NT2/D1 (cell line): Measurements from ENCODE around the gene ALDOB.
A peak's percentile ranks its signal among the peaks of the same experiment; 100 is the strongest.

Experiments
- DNase-seq: peaks from one replicate; pipeline ENCODE4 v3.0.0-alpha.2; 2011; ENCODE audit warnings: low read depth, low spot score
- H3K27me3 ChIP-seq: 2 replicates; pipeline ENCODE4 v1.6.0; 2011; ENCODE audit warnings: mild to moderate bottlenecking; ENCODE audit not compliant: insufficient read length, insufficient read depth
- H3K36me3 ChIP-seq: 2 replicates; pipeline ENCODE4 v1.6.1; 2011; ENCODE audit warnings: mild to moderate bottlenecking, low read length, mixed read lengths; ENCODE audit not compliant: insufficient read depth, insufficient read length
- H3K4me1 ChIP-seq: 2 replicates; pipeline ENCODE4 v1.5.1; 2011; ENCODE audit not compliant: insufficient read depth, insufficient read length
- H3K4me3 ChIP-seq: 2 replicates; pipeline ENCODE4 v1.5.1; 2011; ENCODE audit warnings: low read depth; ENCODE audit not compliant: insufficient read length
- H3K9ac ChIP-seq: 2 replicates; pipeline ENCODE4 v1.6.0; 2011; ENCODE audit warnings: low read depth; ENCODE audit not compliant: insufficient read length
- H3K9me3 ChIP-seq: 2 replicates; pipeline ENCODE4 v1.5.1; 2011; ENCODE audit warnings: mild to moderate bottlenecking, low read length; ENCODE audit not compliant: insufficient read depth
- SUZ12 ChIP-seq: IDR thresholded peaks from 2 replicates; pipeline ENCODE4 v1.6.1; 2011; ENCODE audit not compliant: insufficient read length, insufficient read depth; ENCODE audit errors: extremely low read depth
- YY1 ChIP-seq: IDR thresholded peaks from 2 replicates; pipeline ENCODE4 v1.6.1; 2011; ENCODE audit not compliant: insufficient read length, insufficient read depth
- ZNF274 ChIP-seq: IDR thresholded peaks from 2 replicates; pipeline ENCODE4 v1.6.1; 2011; ENCODE audit warnings: mild to moderate bottlenecking, low read depth, low read length

ALDOB gene

GRCh38 chr9:101409079-101409477, 26.5 kb downstream of the ALDOB start:
- no peaks in the 10 kb centered on the region for H3K27me3 ChIP-seq
- peaks cover 61% of the 10 kb centered on the region for H3K36me3 ChIP-seq
- TF ChIP-seq YY1 (no peak), SUZ12 (no peak), ZNF274 (peak; percentile 3; the same call in 1 of the 2 replicates)
- peaks cover 70% of the 10 kb centered on the region for H3K9me3 ChIP-seq
- no peak overlapping the region for H3K9ac ChIP-seq
- DNase-seq = no peak
- H3K4me3 ChIP-seq = no peak overlapping the region
- H3K4me1 ChIP-seq = no peaks in the 10 kb centered on the region

- H3K9ac ChIP-seq = no peak overlapping the region
- DNase-seq = no peak
- peaks cover 76% of the 10 kb centered on the region for H3K9me3 ChIP-seq
- H3K27me3 ChIP-seq = no peaks in the 10 kb centered on the region
- TF ChIP-seq YY1 (no peak), ZNF274 (peak; percentile 69), SUZ12 (no peak)
- H3K4me3 ChIP-seq = no peak overlapping the region
- H3K4me1 ChIP-seq = no peaks in the 10 kb centered on the region
- H3K36me3 ChIP-seq = peaks cover 67% of the 10 kb centered on the region
Observed at GRCh38 chr9:101408374-101409078, 27.0 kb downstream of the ALDOB start.

GRCh38 chr9:101403516-101404285, 31.9 kb downstream of the ALDOB start:
- H3K36me3 ChIP-seq = peaks cover 90% of the 10 kb centered on the region
- TF ChIP-seq SUZ12 = no peak
- no peak for TF ChIP-seq YY1
- no peak for TF ChIP-seq ZNF274
- DNase-seq = no peak
- H3K4me3 ChIP-seq = no peak overlapping the region
- H3K4me1 ChIP-seq = no peaks in the 10 kb centered on the region
- peaks cover 55% of the 10 kb centered on the region for H3K9me3 ChIP-seq
- no peak overlapping the region for H3K9ac ChIP-seq
- H3K27me3 ChIP-seq = no peaks in the 10 kb centered on the region

GRCh38 chr9:101400120-101400519, 35.5 kb downstream of the ALDOB start:
- H3K4me3 ChIP-seq = no peak overlapping the region
- H3K36me3 ChIP-seq = peaks cover 73% of the 10 kb centered on the region
- no peak for TF ChIP-seq SUZ12
- TF ChIP-seq YY1 = no peak
- TF ChIP-seq ZNF274 = no peak
- H3K9me3 ChIP-seq = peaks cover 31% of the 10 kb centered on the region
- no peaks in the 10 kb centered on the region for H3K4me1 ChIP-seq
- H3K27me3 ChIP-seq = no peaks in the 10 kb centered on the region
- H3K9ac ChIP-seq = no peak overlapping the region
- DNase-seq = no peak

GRCh38 chr9:101399643-101399970, 36.0 kb downstream of the ALDOB start:
- Histone ChIP-seq H3K36me3 (peaks cover 70% of the 10 kb centered on the region), H3K9ac (peak overlapping the region; percentile 88), H3K4me1 (no peaks in the 10 kb centered on the region), H3K4me3 (peak overlapping the region; percentile 85), H3K9me3 (peaks cover 31% of the 10 kb centered on the region), H3K27me3 (no peaks in the 10 kb centered on the region)
- DNase-seq = no peak
- no peak for TF ChIP-seq SUZ12
- TF ChIP-seq ZNF274 = no peak
- no peak for TF ChIP-seq YY1

GRCh38 chr9:101398930-101399642, 36.5 kb downstream of the ALDOB start:
- DNase-seq = no peak
- TF ChIP-seq ZNF274 = no peak
- no peak for TF ChIP-seq SUZ12
- no peak for TF ChIP-seq YY1
- H3K4me1 ChIP-seq = no peaks in the 10 kb centered on the region
- H3K27me3 ChIP-seq = no peaks in the 10 kb centered on the region
- H3K36me3 ChIP-seq = peaks cover 70% of the 10 kb centered on the region
- H3K9me3 ChIP-seq = peaks cover 35% of the 10 kb centered on the region
- peak overlapping the region; percentile 85 for H3K4me3 ChIP-seq
- peak overlapping the region; percentile 88 for H3K9ac ChIP-seq
